GM20000 (cell line): ENCODE data around the gene CAMK1D.

ENCODE experiments used
- DNase-seq: peaks from one replicate; pipeline ENCODE4 v3.0.0; 2012; ENCODE audit warnings: low spot score
- TF ChIP-seq, protein P1 (sequence below): IDR thresholded peaks from 2 replicates; pipeline ENCODE4 v1.5.1; 2012; ENCODE audit warnings: mild to moderate bottlenecking, control low read depth; ENCODE audit errors: extremely low read depth, missing control alignments

The CAMK1D gene

GRCh38 chr10:12628964-12629766 lies 279.8 kb downstream of the CAMK1D start:
- no peak for DNase-seq
- TF ChIP-seq, protein P1, sequence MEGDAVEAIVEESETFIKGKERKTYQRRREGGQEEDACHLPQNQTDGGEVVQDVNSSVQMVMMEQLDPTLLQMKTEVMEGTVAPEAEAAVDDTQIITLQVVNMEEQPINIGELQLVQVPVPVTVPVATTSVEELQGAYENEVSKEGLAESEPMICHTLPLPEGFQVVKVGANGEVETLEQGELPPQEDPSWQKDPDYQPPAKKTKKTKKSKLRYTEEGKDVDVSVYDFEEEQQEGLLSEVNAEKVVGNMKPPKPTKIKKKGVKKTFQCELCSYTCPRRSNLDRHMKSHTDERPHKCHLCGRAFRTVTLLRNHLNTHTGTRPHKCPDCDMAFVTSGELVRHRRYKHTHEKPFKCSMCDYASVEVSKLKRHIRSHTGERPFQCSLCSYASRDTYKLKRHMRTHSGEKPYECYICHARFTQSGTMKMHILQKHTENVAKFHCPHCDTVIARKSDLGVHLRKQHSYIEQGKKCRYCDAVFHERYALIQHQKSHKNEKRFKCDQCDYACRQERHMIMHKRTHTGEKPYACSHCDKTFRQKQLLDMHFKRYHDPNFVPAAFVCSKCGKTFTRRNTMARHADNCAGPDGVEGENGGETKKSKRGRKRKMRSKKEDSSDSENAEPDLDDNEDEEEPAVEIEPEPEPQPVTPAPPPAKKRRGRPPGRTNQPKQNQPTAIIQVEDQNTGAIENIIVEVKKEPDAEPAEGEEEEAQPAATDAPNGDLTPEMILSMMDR: no peak

GRCh38 chr10:12629767-12630165 lies 280.4 kb downstream of the CAMK1D start:
- no peak for DNase-seq
- TF ChIP-seq, protein P1: no peak

DNA sequence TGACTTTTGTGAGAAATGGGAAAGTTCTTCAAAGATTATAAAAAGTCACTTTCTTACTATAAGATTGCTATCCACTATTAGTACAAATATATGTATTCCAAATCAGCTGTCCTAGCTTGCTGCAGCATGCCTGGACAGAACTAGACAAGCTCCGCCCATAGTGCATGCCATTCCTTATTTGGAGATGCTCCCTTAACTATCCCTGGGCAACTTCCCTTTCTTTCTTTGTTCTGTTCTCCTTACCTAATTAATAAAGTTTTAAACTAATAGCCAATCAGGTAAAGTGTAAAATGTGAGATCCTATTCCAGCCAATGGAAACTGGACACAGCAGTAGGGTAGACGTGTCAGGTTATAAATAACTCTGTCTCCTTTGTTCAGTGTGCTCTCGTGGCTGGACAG lies 281.9 kb downstream of the CAMK1D start:
- DNase-seq: no peak
- TF ChIP-seq, protein P1: no peak

DNA sequence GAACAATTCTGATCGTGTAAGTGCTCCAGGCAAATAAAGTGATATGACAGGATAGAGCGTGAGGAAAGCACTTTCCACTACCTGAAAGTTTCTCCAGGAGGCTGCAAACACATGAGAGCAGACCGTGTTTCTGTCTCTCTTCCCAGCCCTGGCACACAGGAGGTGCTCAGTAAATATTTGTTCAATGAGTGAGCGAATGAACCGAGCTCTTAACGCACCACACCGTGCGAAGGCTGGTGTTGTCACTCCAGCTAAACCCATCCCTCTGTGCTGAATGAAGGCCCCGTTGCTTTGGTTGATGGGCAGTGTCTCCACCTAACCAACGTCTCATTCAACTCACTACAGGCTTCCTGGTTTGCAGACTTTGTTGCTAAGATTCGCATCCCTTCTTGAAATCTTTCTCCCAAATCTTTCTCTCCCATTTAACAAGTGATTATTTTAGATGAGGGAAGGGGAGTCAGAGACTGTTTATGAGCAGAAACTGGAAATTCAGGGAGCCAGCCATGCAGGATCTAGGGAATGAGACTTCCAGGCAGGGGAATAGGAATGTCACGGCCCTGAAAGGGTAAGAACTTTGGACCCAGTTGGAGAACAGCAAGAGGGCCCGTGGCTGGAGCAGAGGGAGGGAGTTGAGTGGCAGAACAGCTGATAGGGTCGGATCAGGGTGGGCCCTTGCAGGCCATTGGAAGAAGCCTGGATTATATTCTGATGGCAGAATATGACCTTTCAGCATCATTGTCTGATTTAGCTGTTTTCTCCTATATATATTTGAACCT lies 282.6 kb downstream of the CAMK1D start:
- DNase-seq: no peak
- TF ChIP-seq, protein P1: no peak

DNA sequence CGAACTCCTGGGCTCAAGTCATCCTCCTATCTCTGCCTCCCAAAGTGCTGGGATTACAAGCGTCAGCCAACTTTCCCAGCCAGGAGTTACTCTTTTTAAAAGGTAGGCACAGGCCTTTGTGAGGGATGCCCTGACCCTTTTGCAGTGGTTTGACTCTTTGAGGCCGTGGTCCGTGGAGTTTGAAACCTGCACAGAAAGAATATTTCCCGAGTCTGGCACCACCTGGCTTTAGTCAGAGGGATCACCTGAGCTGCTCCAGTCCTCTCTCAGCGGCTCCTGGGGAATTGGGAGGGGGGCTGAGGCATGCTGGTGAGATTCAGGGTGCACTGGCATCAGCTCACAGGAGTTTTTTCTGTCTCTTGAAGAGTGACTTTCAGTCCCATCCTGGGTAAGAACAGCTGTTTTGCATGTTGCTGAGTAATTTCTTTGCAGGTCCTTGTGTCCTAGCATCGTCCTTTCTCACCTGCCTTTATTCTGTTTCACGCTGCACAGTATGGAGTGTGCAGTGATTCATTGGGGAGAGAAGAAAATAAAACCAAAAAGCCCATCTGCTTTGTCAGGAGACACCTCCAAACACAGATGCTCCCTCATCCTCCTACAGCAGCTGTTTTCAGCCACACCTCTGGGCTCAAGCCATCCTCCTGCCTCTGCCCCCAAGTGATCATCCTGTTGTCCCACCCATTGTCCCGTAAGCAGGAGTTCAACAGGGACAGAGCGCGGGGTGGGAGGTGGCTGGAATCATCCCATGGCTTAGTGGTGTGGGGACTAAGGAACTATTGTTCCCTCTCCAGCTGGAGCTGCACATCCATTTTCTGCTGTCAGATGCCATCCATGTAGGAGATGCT lies 284.7 kb downstream of the CAMK1D start:
- TF ChIP-seq, protein P1: no peak
- DNase-seq: no peak

DNA sequence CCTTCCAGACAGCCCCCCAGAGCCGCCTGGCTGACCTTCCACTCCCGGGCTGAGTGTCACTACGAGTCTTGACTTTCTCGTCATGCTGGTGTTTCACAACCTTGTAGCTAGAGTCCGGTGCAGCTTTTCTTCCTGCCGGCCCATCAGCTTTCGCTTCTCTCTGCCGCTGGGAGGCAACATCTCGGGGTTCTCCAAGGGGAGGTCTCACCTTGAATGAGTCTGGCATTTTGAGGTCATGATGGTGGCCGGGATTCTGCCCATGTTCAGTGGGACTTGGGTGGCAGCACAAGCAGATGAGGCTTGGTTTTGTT lies 285.2 kb downstream of the CAMK1D start:
- no peak for DNase-seq
- TF ChIP-seq, protein P1: no peak
